ENCODE results near the gene TP53BP2.

GRCh38 chr1:223885614-223886013, 39.9 kb upstream of the TP53BP2 start:
- no peak for TF ChIP-seq CTCF (IDR thresholded peaks at IDR 0.05; ENCODE audit: poor library complexity, severe bottlenecking)
- TF ChIP-seq RAD21 (conservative IDR thresholded peaks at IDR 0.05), result no peak
- no peak for TF ChIP-seq REST (IDR thresholded peaks at IDR 0.05; ENCODE audit: borderline replicate concordance)

Data from neural cell (in vitro differentiated cells).